Mammary epithelial cell (primary cell): Measurements from ENCODE around the gene MSMP.

Experiments
- CTCF ChIP-seq, 2 donors: IDR thresholded peaks in 1 of 2; conservative IDR thresholded peaks in 1 of 2; 2 replicates each; pipeline ENCODE4 v1.5.1; 2011 to 2012; ENCODE audit warnings: inconsistent platforms in 2 of 2, low read length in 2 of 2, mild to moderate bottlenecking in 2 of 2, control low read depth in 1 of 2, low read depth in 1 of 2; ENCODE audit not compliant: insufficient read depth in 1 of 2; ENCODE audit errors: extremely low read depth in 1 of 2
- EZH2 ChIP-seq: IDR thresholded peaks from 2 replicates; pipeline ENCODE4 v1.6.1; 2012; ENCODE audit warnings: low read length, inconsistent platforms, borderline replicate concordance

- TF ChIP-seq CTCF (conservative IDR thresholded peaks at IDR 0.05 in 1 of 2, IDR thresholded peaks at IDR 0.05 in 1 of 2; ENCODE audit: extremely low read depth in 1 of 2, insufficient read depth in 1 of 2, low read depth in 1 of 2, low read length in 2 of 2), result no peak
- no peak for TF ChIP-seq EZH2
Observed at GRCh38 chr9:35790025-35790384, 35.9 kb upstream of the MSMP start.
